Aorta (tissue), 5 donors: ENCODE results near the gene GMIP. TPM values are rescaled to one million over a fixed set of nuclear protein-coding genes. Genes with fewer than 3 reads are reported as not detected.
"Not testable (repeated sequence)": the region's sequence is repeated elsewhere in the genome, so short reads cannot be mapped to it uniquely, and the experiment has no call there.

ENCODE experiments used
- ATAC-seq: fragments of 200-7000 bp; cut with Tn5 transposase; one replicate; pipeline ENCODE4 v1.9.1; 2022; ENCODE audit warnings: moderate library complexity; ENCODE audit not compliant: low FRiP score
- DNase-seq, 2 donors: peaks; one replicate each; pipeline ENCODE4 v3.0.0-alpha.2; 2020
- H3K27ac ChIP-seq, 2 donors: one replicate each; pipeline ENCODE4 v1.5.1; 2013; ENCODE audit warnings: low read length in 2 of 2, mild to moderate bottlenecking in 2 of 2, moderate library complexity in 2 of 2, control low read depth in 1 of 2, inconsistent platforms in 1 of 2, low read depth in 1 of 2
- H3K27me3 ChIP-seq, 2 donors: one replicate each; pipeline ENCODE4 v1.6.1; 2013; ENCODE audit warnings: control low read depth in 1 of 2, low read length in 1 of 2, mild to moderate bottlenecking in 1 of 2, moderate library complexity in 1 of 2; ENCODE audit not compliant: insufficient read depth in 2 of 2, control insufficient read depth in 1 of 2
- H3K36me3 ChIP-seq, 2 donors: one replicate each; pipeline ENCODE4 v1.6.1; 2013; ENCODE audit warnings: control low read depth in 1 of 2, low read length in 1 of 2, mild to moderate bottlenecking in 1 of 2; ENCODE audit not compliant: insufficient read depth in 2 of 2, control insufficient read depth in 1 of 2
- H3K4me1 ChIP-seq, 2 donors: one replicate each; pipeline ENCODE4 v1.6.1; 2013; ENCODE audit warnings: low read length in 2 of 2, control low read depth in 1 of 2, mild to moderate bottlenecking in 1 of 2, moderate library complexity in 1 of 2; ENCODE audit not compliant: insufficient read depth in 2 of 2, control insufficient read depth in 1 of 2
- H3K4me3 ChIP-seq, 2 donors: one replicate each; pipeline ENCODE4 v1.5.1; 2013; ENCODE audit warnings: low read length in 2 of 2, control low read depth in 1 of 2, mild to moderate bottlenecking in 1 of 2
- H3K9me3 ChIP-seq: one replicate; pipeline ENCODE4 v1.6.1; 2013; ENCODE audit warnings: mild to moderate bottlenecking, low read length; ENCODE audit not compliant: control insufficient read depth
- WGBS, 2 donors: extraction: QIAGEN DNeasy Blood & Tissue Kit; methylation state at CpG; one replicate each; pipeline ENCODE4 v1.1.7; 2013; 5-methylcytosine and 5-hydroxymethylcytosine counted together
- intact Hi-C, 2 donors: fragments of 100-400 bp; cut with DNase I; formaldehyde crosslinking; loops; one replicate each; pipeline versions ENCODE4 v1.14.2 to v1.15.0; 2022
- polyA plus RNA-seq, 2 donors: library from polyadenylated mRNA; stranded (reverse); fragments of 200-250 nt; gene quantifications; one replicate each; pipeline ENCODE4 v1.2.3, GENCODE V29; 2013
- total RNA-seq, 2 donors: library from RNA; stranded (reverse); fragmentation: NEBNext Ultra II Directional; extraction: Animal tissue kit (Norgen Biotek cat#: 25700); gene quantifications; one replicate each; pipeline ENCODE4 v1.2.1, GENCODE V29; 2021
- donor health status: healthy with polysubstance abuse.
- donor health status: Bipolar disorder and iron deficiency.
- donor health status: DM: no; HTN: no; CAD: no.
- donor health status: DM: no; HTN: no; CAD: no.
- donor health status: DM: yes; HTN: yes; CAD: no.

The GMIP gene
- total and polyA plus RNA-seq, 4 donors, result 3.4 to 25.6 (median 10.4) TPM

DNA sequence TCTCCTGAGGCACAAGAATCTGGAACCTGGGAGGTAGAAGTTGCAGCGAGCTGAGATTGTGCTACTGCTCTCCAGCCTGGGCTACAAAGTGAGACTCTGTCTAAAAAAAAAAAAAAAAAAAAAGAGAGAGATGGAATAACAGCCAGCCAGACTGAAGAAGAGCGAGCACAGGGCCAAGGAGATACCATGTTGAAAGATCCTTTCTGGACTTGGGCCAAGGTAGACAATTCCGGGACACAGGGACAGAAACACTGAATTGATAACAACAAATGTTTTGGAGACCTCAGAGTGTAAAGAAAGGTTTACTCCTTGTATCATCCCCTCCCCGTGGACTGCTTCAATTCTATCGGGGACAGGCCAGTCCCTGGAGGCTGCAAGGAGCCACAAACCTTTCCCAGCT, 20.1 kb downstream of the GMIP start:
- H3K27me3 ChIP-seq, result no peaks in the 10 kb centered on the region
- H3K4me1 ChIP-seq, result no peaks in the 10 kb centered on the region
- no peak overlapping the region for H3K4me3 ChIP-seq
- H3K27ac ChIP-seq, result no peak overlapping the region
- WGBS, 2 donors, result 81 to 87% methylated on average over 5 of the region's 5 CpGs
- intact Hi-C loops, result no loop called here
- no peaks in the 10 kb centered on the region for H3K9me3 ChIP-seq
- ATAC-seq (no peak), DNase-seq (no peak)
- no peaks in the 10 kb centered on the region for H3K36me3 ChIP-seq

GRCh38 chr19:19619849-19620210, 23.6 kb downstream of the GMIP start:
- Histone ChIP-seq H3K27ac (no peak overlapping the region), H3K27me3 (no peaks in the 10 kb centered on the region), H3K4me1 (no peaks in the 10 kb centered on the region), H3K4me3 (no peak overlapping the region), H3K9me3 (no peaks in the 10 kb centered on the region), H3K36me3 (no peaks in the 10 kb centered on the region)
- WGBS, 2 donors, result 86% methylated on average over 7 of the region's 7 CpGs
- intact Hi-C loops, result no loop called here
- no peak for ATAC-seq
- DNase-seq, result no peak

- intact Hi-C loops, result no loop called here
- Histone ChIP-seq H3K4me1 (no peaks in the 10 kb centered on the region), H3K9me3 (no peaks in the 10 kb centered on the region), H3K36me3 (no peaks in the 10 kb centered on the region), H3K4me3 (no peak overlapping the region), H3K27me3 (no peaks in the 10 kb centered on the region), H3K27ac (no peak overlapping the region)
- ATAC-seq (no peak), DNase-seq (no peak)
- WGBS, 2 donors, result 64% methylated on average over 21 of the region's 21 CpGs
These were observed 24.1 kb downstream of the GMIP start for GRCh38 chr19:19619181-19619848.

- H3K27me3 ChIP-seq, result no peaks in the 10 kb centered on the region
These were observed 25.0 kb downstream of the GMIP start, which contains the start of gene PBX4 for GRCh38 chr19:19618219-19619051. Gene PBX4 (minus strand): TSS chr19:19618687. CDS start chr19:19618629, 58 bp downstream.

DNA sequence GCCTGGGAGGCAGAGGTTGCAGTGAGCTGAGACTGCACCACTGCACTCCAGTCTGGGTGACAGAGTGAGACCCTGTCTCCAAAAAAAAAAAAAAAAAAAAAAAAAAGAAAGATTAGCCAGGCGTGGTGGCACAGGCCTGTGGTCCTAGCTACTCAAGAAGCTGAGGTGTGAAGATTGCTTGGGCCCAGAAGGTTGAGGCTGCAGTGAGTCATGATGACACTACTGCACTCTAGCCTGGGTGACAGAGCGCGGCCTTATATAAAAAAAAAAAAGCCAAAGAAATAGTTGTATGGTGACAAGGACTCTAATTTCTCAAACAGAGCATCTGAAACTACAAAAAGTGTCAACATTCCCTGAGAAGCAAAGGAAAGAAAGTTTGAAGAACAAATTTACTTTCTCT, 28.4 kb downstream of the GMIP start:
- no peaks in the 10 kb centered on the region for H3K9me3 ChIP-seq
- H3K4me3 ChIP-seq, result no peak overlapping the region
- ATAC-seq (no peak), DNase-seq (no peak)
- WGBS, 2 donors, result 95 to 98% methylated on average over 3 of the region's 3 CpGs
- H3K27ac ChIP-seq, result no peak overlapping the region
- no peaks in the 10 kb centered on the region for H3K4me1 ChIP-seq
- H3K27me3 ChIP-seq, result no peaks in the 10 kb centered on the region
- intact Hi-C loops, result no loop called here
- no peaks in the 10 kb centered on the region for H3K36me3 ChIP-seq

More at GRCh38 chr19:19618219-19619051, 25.0 kb downstream of the GMIP start, which contains the start of gene PBX4:
- H3K36me3 ChIP-seq, result no peaks in the 10 kb centered on the region
- no peak within 1 kb of the TSS for H3K4me3 ChIP-seq
- no peaks in the 10 kb centered on the region for H3K9me3 ChIP-seq
- H3K27ac ChIP-seq, result no peak within 1 kb of the TSS
- no peaks in the 10 kb centered on the region for H3K4me1 ChIP-seq
- peak; percentile 96 for ATAC-seq
- WGBS, 2 donors, result 5 to 6% methylated on average over 54 to 80 of the region's 80 CpGs
- DNase-seq, result peak; percentile 96 to 97
- intact Hi-C loops, result no loop called here

DNA sequence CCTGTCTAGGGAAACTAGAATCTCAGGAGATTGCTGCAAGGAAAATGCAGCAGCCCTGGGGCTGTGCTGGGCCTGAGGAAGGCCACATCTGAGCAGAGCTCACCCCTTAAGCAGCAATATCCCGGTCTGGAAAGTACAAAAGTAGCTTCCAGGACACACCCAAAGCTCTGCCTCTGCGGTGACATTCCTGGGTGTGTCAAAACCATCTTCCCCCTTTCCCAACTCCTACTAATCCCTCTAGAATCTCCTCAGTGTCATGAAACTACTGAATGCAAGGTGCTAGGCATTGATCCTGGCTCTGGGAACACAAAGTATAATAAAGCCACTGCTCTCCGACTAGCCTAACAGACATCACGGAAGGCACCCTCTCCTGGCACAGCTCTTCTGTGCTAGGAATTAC, 30.0 kb downstream of the GMIP start:
- Histone ChIP-seq H3K27me3 (no peaks in the 10 kb centered on the region), H3K4me3 (no peak overlapping the region), H3K36me3 (no peaks in the 10 kb centered on the region), H3K9me3 (no peaks in the 10 kb centered on the region), H3K4me1 (no peaks in the 10 kb centered on the region), H3K27ac (no peak overlapping the region)
- intact Hi-C loops, result no loop called here
- DNase-seq (no peak), ATAC-seq (no peak)
- 87 to 90% methylated on average over 4 of the region's 4 CpGs for WGBS, 2 donors

- no peaks in the 10 kb centered on the region for H3K4me1 ChIP-seq
- DNase-seq, result no peak
- 83% methylated on average over 10 of the region's 10 CpGs for WGBS, 2 donors
- H3K27me3 ChIP-seq, result no peaks in the 10 kb centered on the region
- no peak for ATAC-seq
- no peaks in the 10 kb centered on the region for H3K9me3 ChIP-seq
- H3K27ac ChIP-seq, result no peak overlapping the region
- no peak overlapping the region for H3K4me3 ChIP-seq
- no peaks in the 10 kb centered on the region for H3K36me3 ChIP-seq
- intact Hi-C loops, result no loop called here
These were observed 32.9 kb downstream of the GMIP start for GRCh38 chr19:19610376-19611202.

GRCh38 chr19:19606686-19607085, 36.8 kb downstream of the GMIP start:
- H3K36me3 ChIP-seq, DNase-seq, H3K4me1 ChIP-seq, H3K4me3 ChIP-seq, H3K27ac ChIP-seq, intact Hi-C loops, H3K27me3 ChIP-seq, H3K9me3 ChIP-seq, ATAC-seq: not testable (repeated sequence)
- WGBS, 2 donors, result 93 to 97% methylated on average over 8 of the region's 8 CpGs
